GM12878 (cell line): ENCODE data around the gene ESPL1. TPM values are rescaled to one million over a fixed set of nuclear protein-coding genes. Genes with fewer than 3 reads are reported as not detected.
A peak's percentile ranks its signal among the peaks of the same experiment; 100 is the strongest.

Experiments used
- ATAC-seq: fragments of 200-7000 bp; cut with Tn5 transposase; 3 replicates; pipeline ENCODE4 v1.9.1; 2020; ENCODE audit warnings: mild to moderate bottlenecking, moderate library complexity
- BruUV-seq: library from RNA; stranded (reverse); fragments of 400-500 nt; replicated peaks from 2 replicates; lab custom pipeline; 2021; lab: Mats Ljungman, UMichigan
- CTCF ChIA-PET: fragments of 300-600 bp; sonication (Branson Sonifier 250); formaldehyde crosslinking; extraction: SDS; loops from one replicate; lab custom pipeline; 2021; ENCODE audit warnings: inconsistent platforms; lab: Yijun Ruan, JAX
- POLR2A ChIA-PET: fragments of 350-600 bp; formaldehyde crosslinking; extraction: SDS; loops from one replicate; lab custom pipeline; 2021; ENCODE audit warnings: inconsistent platforms; lab: Charles Lee
- RAD21 ChIA-PET: fragments of 300-600 bp; sonication (Branson Sonifier 250); formaldehyde crosslinking; loops from one replicate; lab custom pipeline; 2023; ENCODE audit warnings: antibody characterized with exemption; ENCODE audit not compliant: unreplicated experiment; lab: Charles Lee
- SMC1A ChIA-PET: fragments of 300-600 bp; sonication (Branson Sonifier 250); formaldehyde crosslinking; loops from one replicate; lab custom pipeline; 2023; ENCODE audit not compliant: unreplicated experiment, uncharacterized antibody; lab: Charles Lee
- DNase-seq: peaks from one replicate; pipeline ENCODE4 v3.0.0-alpha.2; 2011; ENCODE audit warnings: low read depth, low spot score
- FAIRE-seq: peaks from 3 replicates; lab custom pipeline; 2011; peaks lifted over from hg19 to GRCh38; lab: Jason Lieb, UNC
- H2AFZ ChIP-seq: 2 replicates; pipeline ENCODE4 v1.6.0; 2011; ENCODE audit warnings: low read depth, low read length, control low read depth; ENCODE audit not compliant: control insufficient read depth
- H3K27ac ChIP-seq: 2 replicates; pipeline ENCODE4 v1.5.1; 2011; ENCODE audit warnings: control low read depth; ENCODE audit not compliant: control insufficient read depth, insufficient read depth
- H3K27me3 ChIP-seq, 2 experiments: replicated peaks in 1 of 2; 2 replicates each; pipeline versions ENCODE4 v1.6.0 to v1.6.1; 2011; ENCODE audit warnings: low read length in 1 of 2; ENCODE audit not compliant: control insufficient read depth in 2 of 2, insufficient read depth in 2 of 2
- H3K36me3 ChIP-seq, 2 experiments: 2 replicates each; pipeline ENCODE4 v1.5.1; 2011; ENCODE audit warnings: low read length in 1 of 2; ENCODE audit not compliant: control insufficient read depth in 2 of 2, insufficient read depth in 2 of 2
- H3K4me1 ChIP-seq: 2 replicates; pipeline ENCODE4 v1.6.1; 2011; ENCODE audit warnings: mild to moderate bottlenecking, low read length, moderate library complexity, mixed read lengths; ENCODE audit not compliant: control insufficient read depth, insufficient read depth
- H3K4me2 ChIP-seq: 2 replicates; pipeline ENCODE4 v1.6.0; 2011; ENCODE audit warnings: control low read depth; ENCODE audit not compliant: control insufficient read depth, insufficient read depth
- H3K4me3 ChIP-seq: fragments of 200-600 bp; sonication (generic); 2 replicates; pipeline ENCODE4 v1.5.1; 2016
- H3K79me2 ChIP-seq: 2 replicates; pipeline ENCODE4 v1.6.0; 2011; ENCODE audit warnings: low read length; ENCODE audit not compliant: control insufficient read depth, insufficient read depth
- H3K9ac ChIP-seq: 2 replicates; pipeline ENCODE4 v1.8.0; 2011; ENCODE audit warnings: low read length, control low read depth, mixed read lengths; ENCODE audit not compliant: control insufficient read depth, insufficient read depth
- H3K9me3 ChIP-seq: replicated peaks from 3 replicates; pipeline ENCODE4 v1.5.1; 2011; ENCODE audit warnings: mild to moderate bottlenecking, low read length; ENCODE audit not compliant: control insufficient read depth, insufficient read depth
- H4K20me1 ChIP-seq: 2 replicates; pipeline ENCODE4 v1.6.0; 2011; ENCODE audit not compliant: control insufficient read depth, insufficient read depth
- CBX5 ChIP-seq: sonication (generic); IDR thresholded peaks from 2 replicates; pipeline ENCODE4 v1.6.1; 2016; ENCODE audit warnings: low read depth, moderate library complexity, mild to moderate bottlenecking, inconsistent platforms
- HDAC2 ChIP-seq: fragments of 200-600 bp; sonication (generic); IDR thresholded peaks from 2 replicates; pipeline ENCODE4 v1.6.1; 2017
- MEF2A ChIP-seq: IDR thresholded peaks from 2 replicates; pipeline ENCODE4 v1.6.1; 2011; ENCODE audit warnings: low read depth, mild to moderate bottlenecking, low read length, moderate library complexity; ENCODE audit not compliant: insufficient read depth
- NBN ChIP-seq: fragments of 450-650 bp; IDR thresholded peaks from 2 replicates; pipeline ENCODE4 v1.6.1; 2016
- NFXL1 ChIP-seq: fragments of 450-650 bp; IDR thresholded peaks from 2 replicates; pipeline ENCODE4 v1.6.1; 2017; ENCODE audit warnings: antibody characterized with exemption, mild to moderate bottlenecking, borderline replicate concordance
- NFYB ChIP-seq: IDR thresholded peaks from 2 replicates; pipeline ENCODE4 v1.6.1; 2011; ENCODE audit warnings: low read depth, mild to moderate bottlenecking, low read length, improper control_type of control experiment, moderate library complexity; ENCODE audit not compliant: insufficient read depth
- PAX5 ChIP-seq: IDR thresholded peaks from 2 replicates; pipeline ENCODE4 v1.6.1; 2011; ENCODE audit warnings: low read depth, low read length, borderline replicate concordance
- POU2F2 ChIP-seq: IDR thresholded peaks from 3 replicates; pipeline ENCODE4 v1.6.1; 2011; ENCODE audit warnings: low read depth, mild to moderate bottlenecking, low read length, borderline replicate concordance
- RBBP5 ChIP-seq: fragments of 200-600 bp; sonication (generic); conservative IDR thresholded peaks from 2 replicates; pipeline ENCODE4 v1.6.1; 2016
- SUZ12 ChIP-seq: fragments of 200-600 bp; sonication (generic); IDR thresholded peaks from one replicate; pipeline ENCODE4 v1.6.1; 2018; ENCODE audit warnings: antibody characterized with exemption, mild to moderate bottlenecking; ENCODE audit not compliant: unreplicated experiment
- WRNIP1 ChIP-seq: IDR thresholded peaks from 2 replicates; pipeline ENCODE4 v1.6.1; 2011; ENCODE audit warnings: low read depth, low read length, improper control_type of control experiment, borderline replicate concordance
- WGBS: methylation state at CpG from one replicate; pipeline ENCODE4 v1.1.6; 2016; ENCODE audit warnings: low lambda C conversion rate; ENCODE audit not compliant: insufficient replicate concordance, insufficient coverage; ENCODE audit errors: missing lambda C conversion rate; 5-methylcytosine and 5-hydroxymethylcytosine counted together
- in situ Hi-C: fragments of 300-500 bp; cut with MboI; formaldehyde crosslinking; loops from 9 replicates; pipeline ENCODE4 v1.14.3; 2018; ENCODE audit warnings: mixed read lengths
- intact Hi-C: fragments of 100-400 bp; cut with micrococcal nuclease; formaldehyde crosslinking; loops from one replicate; pipeline ENCODE4 v1.14.2; 2022; ENCODE audit not compliant: unreplicated experiment
- polyA plus RNA-seq, 11 experiments: library from polyadenylated mRNA; depleted of rRNA in 4 of 11; unstranded in 6 of 11; stranded (reverse) in 5 of 11; fragments of >200 nt; fragmentation: Nextera tagmentation in 4 of 11; fragmentation: Illumina TruSeq in 1 of 11; extraction: Ambion mirVana in 4 of 11; extraction: Trizol in 1 of 11; gene quantifications; 1 replicate in 1 of 11; 2 replicates in 10 of 11; pipeline versions ENCODE4 v1.2.1 to v1.2.3, GENCODE V29; 2011 to 2016; ENCODE audit warnings: inconsistent platforms in 2 of 11, missing spikeins in 2 of 11, low read depth in 1 of 11
- total RNA-seq, 4 experiments: library from RNA; depleted of rRNA in 3 of 4; stranded (reverse); fragments of >200 nt in 3 of 4; fragmentation: Illumina TruSeq in 1 of 4; extraction: Trizol in 1 of 4; gene quantifications; 2 replicates each; pipeline versions ENCODE4 v1.2.1 to v1.2.3, GENCODE V29; 2013 to 2021
- TF ChIP-seq, protein P1 (sequence below): IDR thresholded peaks from 2 replicates; pipeline ENCODE4 v1.6.1; 2012; ENCODE audit warnings: low read depth, low read length, improper control_type of control experiment
- TF ChIP-seq, protein P2 (sequence below): IDR thresholded peaks from 2 replicates; pipeline ENCODE4 v1.6.1; 2012; ENCODE audit warnings: low read length, inconsistent platforms
- TF ChIP-seq, protein P3 (sequence below): fragments of 450-650 bp; IDR thresholded peaks from 2 replicates; pipeline ENCODE4 v1.6.1; 2018; ENCODE audit warnings: borderline replicate concordance, mild to moderate bottlenecking; ENCODE audit not compliant: partially characterized antibody
- TF ChIP-seq, protein P4 (sequence below): IDR thresholded peaks from 2 replicates; pipeline ENCODE4 v1.6.1; 2012; ENCODE audit warnings: low read depth, low read length, improper control_type of control experiment

Gene ESPL1
- total and polyA plus RNA-seq, 10 of the 15 experiments (the other 5 are each of a cell fraction or from before 2014, with no cell fraction given): 2.1 to 61.9 (median 21.2) TPM

DNA sequence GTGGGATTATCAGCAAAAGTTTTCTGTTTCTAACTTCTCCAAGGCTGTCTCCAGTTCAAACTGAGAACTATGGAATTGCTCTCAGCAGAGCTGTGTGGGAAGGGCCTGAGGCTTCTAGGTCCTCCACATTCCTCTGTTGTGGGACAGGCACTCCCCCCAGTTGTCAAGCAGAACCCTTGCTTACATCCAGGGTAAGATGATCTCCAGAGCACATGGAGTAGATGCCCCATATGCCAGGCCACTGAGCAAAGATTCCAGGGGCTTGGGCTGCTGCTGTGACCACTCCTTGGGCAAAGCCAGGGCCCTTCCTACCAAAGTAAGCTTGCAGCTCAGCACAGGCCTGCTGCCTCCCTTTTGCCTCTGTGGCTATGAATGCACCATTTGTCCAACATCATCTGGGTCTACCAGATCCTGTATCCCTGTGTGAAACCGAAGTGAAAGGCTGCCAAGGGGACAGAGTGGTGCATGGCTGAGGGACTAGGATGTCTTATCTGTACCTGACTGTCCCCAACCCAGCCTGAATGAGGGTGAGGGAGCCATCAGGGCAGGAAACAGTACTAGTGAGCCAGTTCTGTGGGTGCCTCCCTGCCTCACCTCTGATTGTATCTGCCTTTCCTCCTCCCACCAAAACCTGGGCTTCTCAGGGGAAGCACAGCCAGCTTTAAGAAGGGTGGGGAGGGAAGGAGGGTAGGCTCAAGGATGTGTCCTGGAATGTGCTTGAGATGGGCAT is 13.1 kb upstream of the ESPL1 start:
- no peak for TF ChIP-seq POU2F2
- TF ChIP-seq SUZ12: no peak
- TF ChIP-seq NFXL1: no peak
- TF ChIP-seq, protein P1, sequence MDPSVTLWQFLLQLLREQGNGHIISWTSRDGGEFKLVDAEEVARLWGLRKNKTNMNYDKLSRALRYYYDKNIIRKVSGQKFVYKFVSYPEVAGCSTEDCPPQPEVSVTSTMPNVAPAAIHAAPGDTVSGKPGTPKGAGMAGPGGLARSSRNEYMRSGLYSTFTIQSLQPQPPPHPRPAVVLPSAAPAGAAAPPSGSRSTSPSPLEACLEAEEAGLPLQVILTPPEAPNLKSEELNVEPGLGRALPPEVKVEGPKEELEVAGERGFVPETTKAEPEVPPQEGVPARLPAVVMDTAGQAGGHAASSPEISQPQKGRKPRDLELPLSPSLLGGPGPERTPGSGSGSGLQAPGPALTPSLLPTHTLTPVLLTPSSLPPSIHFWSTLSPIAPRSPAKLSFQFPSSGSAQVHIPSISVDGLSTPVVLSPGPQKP: no peak
- no peak for TF ChIP-seq NBN
- TF ChIP-seq, protein P2, sequence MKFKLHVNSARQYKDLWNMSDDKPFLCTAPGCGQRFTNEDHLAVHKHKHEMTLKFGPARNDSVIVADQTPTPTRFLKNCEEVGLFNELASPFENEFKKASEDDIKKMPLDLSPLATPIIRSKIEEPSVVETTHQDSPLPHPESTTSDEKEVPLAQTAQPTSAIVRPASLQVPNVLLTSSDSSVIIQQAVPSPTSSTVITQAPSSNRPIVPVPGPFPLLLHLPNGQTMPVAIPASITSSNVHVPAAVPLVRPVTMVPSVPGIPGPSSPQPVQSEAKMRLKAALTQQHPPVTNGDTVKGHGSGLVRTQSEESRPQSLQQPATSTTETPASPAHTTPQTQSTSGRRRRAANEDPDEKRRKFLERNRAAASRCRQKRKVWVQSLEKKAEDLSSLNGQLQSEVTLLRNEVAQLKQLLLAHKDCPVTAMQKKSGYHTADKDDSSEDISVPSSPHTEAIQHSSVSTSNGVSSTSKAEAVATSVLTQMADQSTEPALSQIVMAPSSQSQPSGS: no peak
- TF ChIP-seq, protein P3, sequence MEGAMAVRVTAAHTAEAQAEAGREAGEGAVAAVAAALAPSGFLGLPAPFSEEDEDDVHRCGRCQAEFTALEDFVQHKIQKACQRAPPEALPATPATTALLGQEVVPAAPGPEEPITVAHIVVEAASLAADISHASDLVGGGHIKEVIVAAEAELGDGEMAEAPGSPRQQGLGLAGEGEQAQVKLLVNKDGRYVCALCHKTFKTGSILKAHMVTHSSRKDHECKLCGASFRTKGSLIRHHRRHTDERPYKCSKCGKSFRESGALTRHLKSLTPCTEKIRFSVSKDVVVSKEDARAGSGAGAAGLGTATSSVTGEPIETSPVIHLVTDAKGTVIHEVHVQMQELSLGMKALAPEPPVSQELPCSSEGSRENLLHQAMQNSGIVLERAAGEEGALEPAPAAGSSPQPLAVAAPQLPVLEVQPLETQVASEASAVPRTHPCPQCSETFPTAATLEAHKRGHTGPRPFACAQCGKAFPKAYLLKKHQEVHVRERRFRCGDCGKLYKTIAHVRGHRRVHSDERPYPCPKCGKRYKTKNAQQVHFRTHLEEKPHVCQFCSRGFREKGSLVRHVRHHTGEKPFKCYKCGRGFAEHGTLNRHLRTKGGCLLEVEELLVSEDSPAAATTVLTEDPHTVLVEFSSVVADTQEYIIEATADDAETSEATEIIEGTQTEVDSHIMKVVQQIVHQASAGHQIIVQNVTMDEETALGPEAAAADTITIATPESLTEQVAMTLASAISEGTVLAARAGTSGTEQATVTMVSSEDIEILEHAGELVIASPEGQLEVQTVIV: no peak
- no peak for TF ChIP-seq CBX5
- TF ChIP-seq PAX5: no peak
- no peak for TF ChIP-seq RBBP5
- TF ChIP-seq HDAC2: no peak
- TF ChIP-seq NFYB: no peak
- TF ChIP-seq, protein P4, sequence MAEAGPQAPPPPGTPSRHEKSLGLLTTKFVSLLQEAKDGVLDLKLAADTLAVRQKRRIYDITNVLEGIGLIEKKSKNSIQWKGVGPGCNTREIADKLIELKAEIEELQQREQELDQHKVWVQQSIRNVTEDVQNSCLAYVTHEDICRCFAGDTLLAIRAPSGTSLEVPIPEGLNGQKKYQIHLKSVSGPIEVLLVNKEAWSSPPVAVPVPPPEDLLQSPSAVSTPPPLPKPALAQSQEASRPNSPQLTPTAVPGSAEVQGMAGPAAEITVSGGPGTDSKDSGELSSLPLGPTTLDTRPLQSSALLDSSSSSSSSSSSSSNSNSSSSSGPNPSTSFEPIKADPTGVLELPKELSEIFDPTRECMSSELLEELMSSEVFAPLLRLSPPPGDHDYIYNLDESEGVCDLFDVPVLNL: no peak
- no peak for TF ChIP-seq WRNIP1
- no peak for TF ChIP-seq MEF2A
- H3K9me3 ChIP-seq: no peaks in the 10 kb centered on the region
- H3K27ac ChIP-seq: 0 out of 2 replicates have a peak overlapping the region, but pooled peaks have one; percentile 25
- H3K4me2 ChIP-seq: peak overlapping the region; percentile 50
- peaks cover 13% of the 10 kb centered on the region for H3K79me2 ChIP-seq
- SMC1A ChIA-PET: interaction anchor here (0.8 to 6.4 kb wide), 3 partner anchors 12 to 41 kb away, joined by 3 to 63 read pairs (median 10); partner anchors contain the start of gene ESPL1
- H3K9ac ChIP-seq: no peak overlapping the region
- peaks cover 28% of the 10 kb centered on the region for H3K4me1 ChIP-seq
- no peaks in the 10 kb centered on the region for H4K20me1 ChIP-seq
- H3K36me3 ChIP-seq: peaks cover 0 to 4% of the 10 kb centered on the region in 2 experiments; a peak in 1 of 4 replicates
- no peak overlapping the region for H3K4me3 ChIP-seq
- POLR2A ChIA-PET: interaction anchor here (0.6 to 1.0 kb wide), 4 partner anchors 15 to 68 kb away, joined by 3 read pairs; no protein-coding TSS in a partner anchor
- 28% methylated on average over 1 of the region's 1 CpG for WGBS
- no peak overlapping the region for H2AFZ ChIP-seq
- H3K27me3 ChIP-seq: no peaks in the 10 kb centered on the region
- intact Hi-C loops (no loop called here), in situ Hi-C loops (no loop called here)
- no peak for DNase-seq
- no TSS peak for BruUV-seq
- FAIRE-seq: no peak
- RAD21 ChIA-PET: interaction anchor here (0.6 to 4.3 kb wide), 6 partner anchors 13 to 62 kb away, joined by 3 to 101 read pairs (median 6); partner anchors contain the start of genes ESPL1 and PFDN5
- ATAC-seq: no peak
- CTCF ChIA-PET: interaction anchor here (1.2 to 7.4 kb wide), 6 partner anchors 12 to 96 kb away, joined by 3 to 136 read pairs (median 12); partner anchors contain the start of genes ESPL1 and ITGB7
